Erythroblast (primary cell): Measurements from ENCODE around the gene RALY.

ENCODE experiments used
- GATA1 ChIP-seq: IDR thresholded peaks from 2 replicates; pipeline ENCODE4 v1.6.1; 2011; ENCODE audit warnings: low read depth, mild to moderate bottlenecking, control low read depth, low read length, moderate library complexity
- POLR2A ChIP-seq: IDR thresholded peaks from 2 replicates; pipeline ENCODE4 v1.6.1; 2011; ENCODE audit warnings: mild to moderate bottlenecking, low read length

DNA sequence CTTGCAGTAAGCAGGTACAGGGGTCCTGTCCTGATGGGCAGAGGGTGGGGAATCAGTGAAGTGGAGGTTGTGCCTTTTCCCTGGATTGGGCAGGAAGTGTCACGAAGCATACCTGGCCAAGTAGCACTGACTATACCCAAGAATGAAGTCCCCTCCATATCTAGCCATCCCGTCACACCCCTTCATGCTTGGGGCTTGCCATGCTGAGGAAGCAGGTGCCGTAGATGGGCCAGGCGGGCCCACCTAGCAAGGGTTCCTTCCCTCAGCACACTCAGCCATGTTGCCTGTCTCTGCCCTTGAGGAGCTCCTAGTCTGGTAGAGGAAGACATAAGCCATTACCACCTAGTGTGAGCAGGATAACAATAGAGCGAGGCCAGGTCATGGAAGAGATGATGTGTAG, 84.8 kb downstream of the RALY start:
- TF ChIP-seq POLR2A = no peak
- no peak for TF ChIP-seq GATA1
